Peyer's patch (tissue), 4 donors: ENCODE data around the gene EDN2. TPM values are rescaled to one million over a fixed set of nuclear protein-coding genes. Genes with fewer than 3 reads are reported as not detected.

Experiments used
- DNase-seq, 3 donors: peaks; one replicate each; pipeline ENCODE4 v3.0.0-alpha.2; 2017 to 2019
- H3K27ac ChIP-seq, 4 donors: fragments of 200-600 bp; sonication (generic); one replicate each; pipeline ENCODE4 v1.5.1; 2016 to 2019
- H3K27me3 ChIP-seq, 2 donors: fragments of 200-600 bp; sonication (generic); one replicate each; pipeline ENCODE4 v1.5.1; 2019
- H3K36me3 ChIP-seq, 3 donors: fragments of 200-600 bp; sonication (generic); one replicate each; pipeline ENCODE4 v1.5.1; 2016 to 2019
- H3K4me1 ChIP-seq, 4 donors: fragments of 200-600 bp; sonication (generic); one replicate each; pipeline ENCODE4 v1.5.1; 2016 to 2019
- H3K4me3 ChIP-seq, 4 donors: fragments of 200-600 bp; sonication (generic); 1 replicate in 3 of 4; 2 replicates in 1 of 4; pipeline ENCODE4 v1.5.1; 2016 to 2019; ENCODE audit warnings: mild to moderate bottlenecking in 1 of 4
- H3K9me3 ChIP-seq, 4 donors: fragments of 200-600 bp; sonication (generic); one replicate each; pipeline ENCODE4 v1.5.1; 2016 to 2019; ENCODE audit warnings: mild to moderate bottlenecking in 1 of 4
- CTCF ChIP-seq, 6 experiments: fragments of 450-650 bp in 4 of 6; fragments of 200-600 bp in 2 of 6; sonication (generic) in 1 of 6; IDR thresholded peaks; one replicate each; pipeline ENCODE4 v1.5.1; 2017 to 2019; ENCODE audit warnings: antibody characterized with exemption in 6 of 6, mild to moderate bottlenecking in 3 of 6, moderate library complexity in 1 of 6
- POLR2A ChIP-seq, 2 donors: fragments of 450-650 bp; IDR thresholded peaks; one replicate each; pipeline ENCODE4 v1.5.1; 2017; ENCODE audit warnings: antibody characterized with exemption in 2 of 2, mild to moderate bottlenecking in 2 of 2, moderate library complexity in 2 of 2
- total RNA-seq, 4 donors: library from RNA; depleted of rRNA; stranded (reverse); fragments of >200 nt; gene quantifications; one replicate each; pipeline ENCODE4 v1.1.0, GENCODE V29; 2016

The EDN2 gene
- total RNA-seq, 4 donors from 2014 or later = 43.2 to 75.0 (median 49.1) TPM; not detected in 1

DNA sequence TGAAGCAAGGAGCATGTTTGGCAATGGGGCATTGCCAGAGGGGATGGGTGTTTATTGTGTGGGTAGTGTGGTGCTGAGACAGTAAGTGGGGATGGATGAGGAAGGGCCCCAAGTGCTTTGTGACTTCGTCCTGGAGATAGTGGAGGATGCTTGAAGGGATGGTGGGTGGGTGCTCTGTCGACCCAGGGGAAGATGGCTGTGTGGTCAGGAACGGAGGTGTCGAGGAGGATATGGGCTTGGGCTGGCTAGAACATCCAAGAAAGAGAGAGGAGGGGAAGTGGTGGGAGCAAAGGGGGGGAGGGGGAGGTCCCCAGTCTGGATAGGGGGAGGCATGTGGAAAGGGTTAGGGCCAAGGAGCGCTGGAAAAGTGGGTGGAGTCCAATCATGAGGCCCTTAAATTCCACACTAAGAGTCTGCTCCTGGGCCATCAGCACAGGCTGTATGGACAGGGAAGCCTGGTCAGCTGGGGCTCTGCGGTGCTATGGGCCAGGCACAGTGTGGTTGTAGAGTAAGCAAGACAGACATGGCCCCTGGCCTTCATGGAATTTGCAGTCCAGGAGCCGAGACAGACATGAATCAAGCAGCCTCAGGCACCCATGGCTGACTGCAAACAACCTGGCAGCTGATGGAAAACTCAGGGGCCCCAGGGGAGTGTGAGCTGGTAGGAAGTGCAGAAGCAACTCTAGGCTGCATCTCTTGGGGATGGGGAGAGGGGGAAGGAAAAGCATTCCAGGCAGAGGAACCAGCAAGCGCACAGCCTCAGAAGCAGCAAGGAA lies 36.3 kb downstream of the EDN2 start:
- no peak overlapping the region for H3K4me3 ChIP-seq
- no peaks in the 10 kb centered on the region for H3K36me3 ChIP-seq
- peaks cover 0 to 13% (median 8%) of the 10 kb centered on the region in 4 donors for H3K9me3 ChIP-seq
- no peak overlapping the region for H3K27ac ChIP-seq
- peaks cover 0 to 9% (median 2%) of the 10 kb centered on the region in 4 donors for H3K4me1 ChIP-seq
- no peaks in the 10 kb centered on the region for H3K27me3 ChIP-seq
- TF ChIP-seq CTCF (IDR thresholded peaks at IDR 0.05) (no peak), POLR2A (IDR thresholded peaks at IDR 0.05) (no peak)
- no peak for DNase-seq

DNA sequence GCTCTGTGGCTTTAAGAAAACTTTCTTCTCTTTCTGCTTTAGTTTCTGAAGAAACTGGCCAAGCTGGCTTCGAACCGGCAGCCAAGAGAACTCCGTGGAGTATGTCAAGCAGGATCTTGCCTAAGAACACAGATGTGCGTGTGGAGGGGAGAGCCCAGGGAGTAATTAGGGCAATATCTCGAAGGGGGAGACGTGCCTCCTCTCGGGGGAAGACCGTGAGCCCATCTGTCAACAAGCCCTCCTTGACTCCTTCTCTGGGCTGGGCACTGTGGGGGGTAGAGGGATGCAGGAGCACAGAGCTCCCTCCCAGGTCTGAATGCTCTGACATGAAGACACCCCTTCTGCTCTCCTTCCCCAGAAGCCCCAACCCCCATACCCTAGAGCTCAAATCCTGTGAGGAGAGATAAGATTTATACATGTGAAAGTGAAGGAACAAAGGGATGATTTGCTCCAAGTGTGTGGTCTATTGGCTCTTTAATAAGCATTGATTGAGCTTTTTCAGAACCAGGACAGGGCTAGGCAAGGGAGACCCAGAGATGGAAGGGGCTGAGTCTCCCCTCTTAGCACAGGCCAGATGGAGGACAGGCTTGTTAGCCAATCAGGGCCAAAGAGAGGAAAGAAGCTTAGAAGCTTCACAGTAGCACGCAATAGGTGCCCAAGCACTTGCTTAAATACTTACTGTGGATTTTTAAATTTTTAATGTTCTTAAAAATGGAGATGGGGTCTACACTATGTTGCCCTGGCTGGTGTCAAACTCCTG lies 37.5 kb downstream of the EDN2 start:
- Histone ChIP-seq H3K36me3 (no peaks in the 10 kb centered on the region), H3K27me3 (no peaks in the 10 kb centered on the region), H3K9me3 (peaks cover 0 to 13% (median 8%) of the 10 kb centered on the region in 4 donors), H3K4me3 (no peak overlapping the region), H3K4me1 (peaks cover 0 to 2% (median 0%) of the 10 kb centered on the region in 4 donors), H3K27ac (no peak overlapping the region)
- TF ChIP-seq POLR2A (IDR thresholded peaks at IDR 0.05) (no peak), CTCF (IDR thresholded peaks at IDR 0.05) (no peak)
- DNase-seq = no peak

DNA sequence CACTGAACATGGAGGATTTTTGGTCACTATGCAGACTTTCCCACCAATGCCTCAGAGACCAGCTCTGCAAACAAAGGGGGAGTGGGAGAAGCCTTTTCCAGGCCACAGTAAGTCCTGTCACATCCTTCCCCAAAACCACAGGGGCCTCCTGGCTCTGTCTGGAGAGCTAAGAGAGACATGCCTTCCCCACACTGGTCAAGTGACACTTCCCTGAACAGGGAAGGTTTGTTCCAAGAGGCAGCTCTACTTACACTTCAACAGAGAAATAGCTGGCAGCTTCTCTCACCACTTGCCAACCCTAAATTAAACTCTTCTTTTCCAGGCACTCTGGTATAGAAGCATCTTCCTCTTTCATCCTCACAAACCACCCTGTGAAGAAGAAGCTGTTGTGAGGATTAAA lies 39.7 kb downstream of the EDN2 start:
- Histone ChIP-seq H3K9me3 (peaks cover 0 to 13% (median 8%) of the 10 kb centered on the region in 4 donors), H3K4me1 (no peaks in the 10 kb centered on the region), H3K4me3 (no peak overlapping the region), H3K27me3 (no peaks in the 10 kb centered on the region), H3K36me3 (no peaks in the 10 kb centered on the region), H3K27ac (no peak overlapping the region)
- DNase-seq = no peak
- TF ChIP-seq CTCF (IDR thresholded peaks at IDR 0.05) = no peak
- no peak for TF ChIP-seq POLR2A (IDR thresholded peaks at IDR 0.05)

- no peaks in the 10 kb centered on the region for H3K4me1 ChIP-seq
- no peaks in the 10 kb centered on the region for H3K36me3 ChIP-seq
- peaks cover 0 to 13% (median 8%) of the 10 kb centered on the region in 4 donors for H3K9me3 ChIP-seq
- no peak overlapping the region for H3K4me3 ChIP-seq
- no peaks in the 10 kb centered on the region for H3K27me3 ChIP-seq
- no peak overlapping the region for H3K27ac ChIP-seq
- TF ChIP-seq POLR2A (IDR thresholded peaks at IDR 0.05) = no peak
- no peak for TF ChIP-seq CTCF (IDR thresholded peaks at IDR 0.05)
- DNase-seq = no peak
These were observed 40.2 kb downstream of the EDN2 start for GRCh38 chr1:41444246-41444645.

DNA sequence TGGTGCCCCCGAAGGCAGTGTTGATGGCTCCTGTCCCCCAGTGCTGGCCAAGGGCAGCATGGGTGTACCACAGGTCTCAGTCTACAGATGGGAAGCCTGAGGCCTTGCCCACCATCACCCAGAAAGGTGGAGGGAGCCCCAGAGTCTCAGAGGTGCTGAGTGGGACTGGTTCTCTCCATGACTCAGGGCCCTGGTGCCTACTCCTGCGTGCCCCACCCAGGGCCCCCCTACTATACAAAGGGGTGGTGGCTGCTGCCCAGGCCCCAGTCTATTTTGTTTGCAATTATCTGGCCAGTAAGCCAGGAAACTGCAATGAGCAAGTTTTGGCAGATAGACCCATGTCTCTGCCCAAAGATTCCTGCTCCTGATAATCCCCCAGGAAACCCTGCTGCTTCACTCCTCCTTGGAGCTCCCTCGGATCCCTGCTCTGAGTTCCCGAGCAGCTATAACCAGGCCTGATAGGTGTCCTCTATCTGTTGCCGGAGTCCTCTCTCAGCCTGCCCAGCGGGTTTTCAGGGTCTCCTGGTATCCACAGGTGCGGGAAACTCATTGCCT lies 41.7 kb downstream of the EDN2 start:
- H3K9me3 ChIP-seq = peaks cover 0 to 13% (median 8%) of the 10 kb centered on the region in 4 donors
- DNase-seq = no peak
- no peak overlapping the region for H3K27ac ChIP-seq
- TF ChIP-seq CTCF (IDR thresholded peaks at IDR 0.05) (no peak), POLR2A (IDR thresholded peaks at IDR 0.05) (no peak)
- no peaks in the 10 kb centered on the region for H3K36me3 ChIP-seq
- H3K4me1 ChIP-seq = no peaks in the 10 kb centered on the region
- no peak overlapping the region for H3K4me3 ChIP-seq
- H3K27me3 ChIP-seq = no peaks in the 10 kb centered on the region
